ENCODE measurements around the gene RBM26. TPM values are rescaled to one million over a fixed set of nuclear protein-coding genes. Genes with fewer than 3 reads are reported as not detected.

RBM26 gene
- total RNA-seq, 1 donor, result 48.0 TPM

DNA sequence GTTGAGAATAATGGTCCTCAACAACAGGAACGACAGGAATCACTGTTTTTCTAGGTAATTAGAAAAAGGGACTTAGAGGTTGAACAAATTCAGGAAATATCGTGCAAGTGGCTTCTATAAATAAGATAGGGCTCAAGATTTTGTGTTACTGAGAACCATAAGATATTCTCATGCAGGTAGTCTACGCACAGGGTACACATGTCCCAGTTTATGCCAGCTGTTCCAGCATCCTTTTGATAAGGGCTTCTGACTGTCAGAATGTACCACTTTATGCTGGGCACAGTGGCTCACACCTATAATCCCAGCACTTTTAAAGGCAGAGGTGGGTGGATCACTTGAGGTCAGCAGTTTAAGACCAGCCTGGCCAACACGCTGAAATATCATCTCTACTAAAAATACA lies 32.1 kb downstream of the RBM26 start:
- DNase-seq (ENCODE audit: low read depth), result no peak
- TF ChIP-seq CTCF (IDR thresholded peaks at IDR 0.05; ENCODE audit: insufficient read depth, low read length), result no peak
- H3K4me3 ChIP-seq (ENCODE audit: low read depth, low read length), result no peak overlapping the region

- DNase-seq (ENCODE audit: low read depth), result no peak
- H3K4me3 ChIP-seq (ENCODE audit: low read depth, low read length), result no peak overlapping the region
- no peak for TF ChIP-seq CTCF (IDR thresholded peaks at IDR 0.05; ENCODE audit: insufficient read depth, low read length)
These were observed 36.8 kb downstream of the RBM26 start for GRCh38 chr13:79369226-79369625.

- DNase-seq (ENCODE audit: low read depth), result no peak
- H3K4me3 ChIP-seq (ENCODE audit: low read depth, low read length), result no peak overlapping the region
- no peak for TF ChIP-seq CTCF (IDR thresholded peaks at IDR 0.05; ENCODE audit: insufficient read depth, low read length)
These were observed 40.1 kb downstream of the RBM26 start for GRCh38 chr13:79365981-79366380.

DNA sequence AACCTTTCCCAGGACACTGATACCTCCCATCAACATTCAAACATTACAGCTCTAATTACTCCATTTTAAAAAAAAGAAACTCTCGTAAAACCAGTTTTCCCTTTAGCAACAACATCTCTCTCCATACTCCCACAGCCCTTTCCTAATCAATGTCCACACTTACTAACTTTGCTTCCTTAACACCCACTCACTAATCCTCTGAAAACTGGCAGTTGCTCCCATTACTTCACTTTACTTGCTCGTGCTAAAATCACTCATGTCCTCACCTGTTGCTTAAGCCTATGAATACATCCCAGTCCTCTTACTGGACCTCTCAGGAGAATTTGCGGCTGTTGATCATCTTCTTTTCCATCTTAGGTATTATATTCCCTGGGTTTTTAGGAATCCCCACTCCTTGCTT lies 44.8 kb downstream of the RBM26 start:
- H3K4me3 ChIP-seq (ENCODE audit: low read depth, low read length), result no peak overlapping the region
- DNase-seq (ENCODE audit: low read depth), result no peak
- TF ChIP-seq CTCF (IDR thresholded peaks at IDR 0.05; ENCODE audit: insufficient read depth, low read length), result no peak

DNA sequence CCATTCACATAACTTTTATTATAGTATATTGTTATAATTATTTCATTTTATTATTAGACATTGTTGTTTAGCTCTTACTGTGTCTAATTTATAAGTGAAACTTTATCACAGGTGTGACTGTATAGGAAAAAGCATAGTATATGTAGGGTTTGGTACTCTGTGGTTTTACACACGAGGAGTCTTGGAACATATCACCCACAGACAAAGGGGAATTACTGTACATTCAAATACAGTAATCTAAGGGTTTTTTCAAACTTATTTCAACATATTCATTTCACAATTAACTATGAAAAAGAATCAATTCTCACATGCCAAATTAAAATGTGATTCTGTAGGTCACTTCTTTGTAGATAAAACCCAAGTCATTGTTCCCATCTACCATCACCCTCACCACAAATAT lies 46.0 kb downstream of the RBM26 start:
- no peak for TF ChIP-seq CTCF (IDR thresholded peaks at IDR 0.05; ENCODE audit: insufficient read depth, low read length)

DNA sequence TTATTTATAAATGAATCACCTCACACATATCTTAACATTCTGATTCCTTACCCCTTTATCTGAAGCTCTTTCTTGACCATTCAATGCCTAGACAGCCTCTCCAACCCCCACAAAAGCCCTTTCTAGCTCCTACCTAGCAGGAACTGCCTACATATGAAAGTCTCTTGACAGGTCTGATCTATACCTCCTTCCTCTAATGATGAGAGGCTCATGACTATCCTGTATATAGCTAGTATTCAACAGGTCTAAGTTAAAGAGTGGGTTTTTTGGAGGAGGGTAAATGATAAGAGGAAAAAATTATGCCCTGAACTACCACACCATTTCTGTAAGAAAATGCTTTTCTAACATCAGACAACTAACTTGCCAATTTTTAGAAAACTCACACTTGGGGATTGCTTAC lies 47.0 kb downstream of the RBM26 start:
- no peak overlapping the region for H3K4me3 ChIP-seq (ENCODE audit: low read depth, low read length)
- no peak for DNase-seq (ENCODE audit: low read depth)
- no peak for TF ChIP-seq CTCF (IDR thresholded peaks at IDR 0.05; ENCODE audit: insufficient read depth, low read length)

More for the DNA sequence above, 46.0 kb downstream of the RBM26 start:
- no peak for DNase-seq (ENCODE audit: low read depth)
- H3K4me3 ChIP-seq (ENCODE audit: low read depth, low read length), result no peak overlapping the region

- no peak for DNase-seq (ENCODE audit: low read depth)
- no peak overlapping the region for H3K4me3 ChIP-seq (ENCODE audit: low read depth, low read length)
- no peak for TF ChIP-seq CTCF (IDR thresholded peaks at IDR 0.05; ENCODE audit: insufficient read depth, low read length)
These were observed 51.8 kb downstream of the RBM26 start for GRCh38 chr13:79354285-79354684.
